ENCODE measurements around the gene PTPRZ1.

PTPRZ1 gene

GRCh38 chr7:122095642-122096041 is 222.7 kb downstream of the PTPRZ1 start:
- TF ChIP-seq CTCF (IDR thresholded peaks at IDR 0.05), result no peak

DNA sequence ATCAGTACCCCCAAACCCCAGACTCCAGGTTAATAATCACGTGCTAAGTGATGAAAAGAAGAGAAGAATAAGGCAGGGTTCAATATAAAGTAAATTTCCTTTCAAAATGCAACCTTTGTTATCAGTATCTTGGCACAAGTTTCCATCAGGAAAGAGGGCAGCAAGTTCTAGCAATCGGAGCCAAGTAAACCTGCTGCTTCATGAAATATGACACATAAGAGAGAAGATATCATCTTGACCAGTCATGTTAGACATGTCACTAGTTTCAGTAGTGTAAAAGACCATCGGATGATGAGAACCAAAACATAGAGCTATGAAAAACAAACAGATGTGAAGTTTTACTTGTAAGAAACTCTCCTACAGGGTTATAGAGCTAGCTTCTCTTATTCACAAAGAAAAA is 227.1 kb downstream of the PTPRZ1 start:
- TF ChIP-seq CTCF (IDR thresholded peaks at IDR 0.05), result no peak

- TF ChIP-seq CTCF (IDR thresholded peaks at IDR 0.05), result no peak
Observed at GRCh38 chr7:122103064-122103463, 230.1 kb downstream of the PTPRZ1 start.
